T follicular helper cell (primary cell): ENCODE data around the gene PANK4.
"Not testable (repeated sequence)": the region's sequence is repeated elsewhere in the genome, so short reads cannot be mapped to it uniquely, and the experiment has no call there.

Experiments
- DNase-seq: peaks from one replicate; pipeline ENCODE4 v3.0.0-alpha.2; 2020; ENCODE audit warnings: low read depth

PANK4 gene

GRCh38 chr1:2460996-2461751 is 65.2 kb downstream of the PANK4 start:
- no peak for DNase-seq

DNA sequence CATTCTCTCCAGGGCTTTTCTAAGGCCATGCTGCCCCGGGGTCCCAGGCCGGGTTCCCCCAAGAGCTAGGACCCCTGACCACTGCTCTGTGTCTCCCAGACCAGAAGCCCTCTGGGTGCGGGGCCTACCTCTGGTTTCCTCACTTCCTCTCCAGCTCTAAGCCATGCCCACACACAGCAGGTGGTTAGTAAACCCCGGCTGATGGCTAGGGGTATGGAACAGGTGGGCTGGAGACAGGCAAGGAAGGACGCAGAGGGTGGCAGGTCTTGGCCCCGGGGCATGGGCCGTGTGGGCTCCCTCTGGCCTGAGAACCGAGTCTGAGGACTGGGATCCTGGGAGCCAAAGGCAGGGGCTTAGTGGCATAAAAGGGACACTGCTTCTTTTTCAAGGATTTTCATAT is 66.2 kb downstream of the PANK4 start:
- DNase-seq = no peak

GRCh38 chr1:2459757-2460156 is 66.6 kb downstream of the PANK4 start:
- DNase-seq = no peak

DNA sequence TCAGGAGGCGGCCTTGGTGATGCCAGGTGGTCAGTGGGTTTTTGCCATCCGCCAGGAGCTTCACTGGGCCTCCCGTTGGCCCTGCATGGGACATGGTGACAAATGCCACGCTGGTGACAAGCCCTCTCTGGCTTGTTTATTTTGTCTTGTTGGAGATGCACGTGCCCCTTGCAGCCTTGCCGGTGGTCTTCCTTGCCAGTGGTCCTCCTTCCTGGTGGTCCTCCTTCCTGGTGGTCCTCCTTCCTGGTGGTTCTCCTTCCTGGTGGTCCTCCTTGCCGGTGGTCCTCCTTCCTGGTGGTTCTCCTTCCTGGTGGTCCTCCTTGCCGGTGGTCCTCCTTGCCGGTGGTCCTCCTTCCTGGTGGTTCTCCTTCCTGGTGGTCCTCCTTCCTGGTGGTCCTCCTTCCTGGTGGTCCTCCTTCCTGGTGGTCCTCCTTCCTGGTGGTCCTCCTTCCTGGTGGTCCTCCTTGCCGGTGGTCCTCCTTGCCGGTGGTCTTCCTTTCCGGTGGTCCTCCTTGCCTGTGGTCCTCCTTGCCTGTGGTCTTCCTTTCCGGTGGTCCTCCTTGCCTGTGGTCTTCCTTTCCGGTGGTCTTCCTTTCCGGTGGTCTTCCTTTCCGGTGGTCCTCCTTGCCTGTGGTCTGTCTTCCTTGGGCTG is 67.2 kb downstream of the PANK4 start:
- DNase-seq = not testable (repeated sequence)

DNA sequence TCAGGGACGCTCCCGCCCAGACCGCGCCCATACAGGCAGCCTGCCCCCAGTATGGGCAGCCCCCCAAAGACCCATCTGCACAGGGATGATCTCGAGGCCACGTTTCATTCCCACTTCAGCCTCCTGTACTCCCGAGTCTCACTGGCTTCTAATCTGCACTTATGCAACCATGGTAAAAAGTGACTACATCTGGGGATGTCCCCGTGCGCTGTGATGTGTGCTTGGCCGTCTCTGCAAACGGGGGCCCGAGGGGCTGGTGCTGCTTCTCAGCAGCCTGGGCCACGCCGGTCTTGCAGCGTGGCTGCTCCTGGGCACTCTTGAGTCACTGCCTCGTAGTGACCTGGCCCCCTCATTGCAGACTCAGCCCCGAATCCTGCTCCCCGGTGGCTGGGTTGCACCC is 67.7 kb downstream of the PANK4 start:
- no peak for DNase-seq
